NK-92 (cell line): ENCODE data around the gene GLRA1.
"Not testable (repeated sequence)": the region's sequence is repeated elsewhere in the genome, so short reads cannot be mapped to it uniquely, and the experiment has no call there.

Experiments
- DNase-seq: peaks from one replicate; lab custom pipeline; 2025; ENCODE audit not compliant: unreplicated experiment; lab: John Stamatoyannopoulos, UW

The GLRA1 gene

GRCh38 chr5:151820271-151820670 is 104.4 kb downstream of the GLRA1 start:
- DNase-seq: no peak

DNA sequence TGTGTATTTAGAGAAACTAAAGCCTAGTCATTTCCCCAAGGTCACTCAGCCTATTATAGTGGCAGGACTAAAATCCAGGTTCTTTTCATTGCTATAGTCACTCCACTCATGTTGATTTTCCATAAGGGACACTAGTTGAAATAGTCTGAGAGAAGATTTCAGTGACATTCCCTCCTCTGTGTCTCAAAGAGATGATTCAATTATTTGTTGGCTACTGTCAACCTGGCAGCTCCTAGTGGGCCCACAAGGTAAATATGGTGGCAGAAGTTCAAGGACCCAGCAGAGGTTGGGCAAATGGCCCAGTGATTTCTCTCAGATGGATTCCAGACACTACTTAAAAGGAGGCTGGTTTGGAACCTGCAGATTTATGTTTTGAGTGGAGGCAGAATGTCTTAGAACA is 104.8 kb downstream of the GLRA1 start:
- no peak for DNase-seq

DNA sequence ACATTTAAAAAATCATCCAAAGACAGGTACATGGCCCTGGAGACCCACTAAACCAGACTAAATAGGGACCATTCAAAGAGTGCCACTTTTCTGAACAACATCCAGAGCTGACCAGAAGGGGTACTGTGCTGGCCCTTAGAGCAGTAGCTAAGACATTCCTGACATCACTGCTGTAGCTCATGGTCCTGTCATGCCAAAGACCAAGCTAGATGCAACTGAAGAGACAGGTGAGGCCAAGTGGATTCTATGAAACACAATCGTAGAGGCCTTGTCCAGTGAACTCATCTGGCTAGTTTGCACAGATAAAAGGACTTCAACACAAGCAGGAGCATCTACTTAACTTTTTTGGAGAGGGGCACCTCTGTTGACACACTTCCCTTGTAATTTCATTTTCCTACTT is 109.6 kb downstream of the GLRA1 start:
- no peak for DNase-seq

GRCh38 chr5:151812757-151813309 is 111.8 kb downstream of the GLRA1 start:
- no peak for DNase-seq

GRCh38 chr5:151811593-151812321 is 112.9 kb downstream of the GLRA1 start:
- DNase-seq: no peak

DNA sequence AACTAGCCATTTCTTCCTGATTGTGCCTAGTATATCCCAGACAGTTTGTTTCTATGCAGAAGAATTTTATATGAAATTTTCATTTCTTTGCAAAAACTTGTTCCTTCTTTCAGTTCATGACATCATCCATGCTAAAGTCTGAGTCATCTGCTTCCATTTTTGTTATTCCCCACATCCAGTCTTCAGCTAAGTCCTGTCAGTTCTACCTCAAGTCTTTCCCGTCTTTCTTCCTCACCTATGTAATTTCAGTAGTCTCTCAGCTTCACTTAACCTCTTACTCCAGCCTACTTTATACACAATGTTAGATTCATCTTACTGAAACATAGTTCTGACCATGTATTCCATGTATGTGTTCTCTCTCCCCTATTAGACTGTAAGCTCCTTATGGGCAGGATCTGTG is 113.8 kb downstream of the GLRA1 start:
- DNase-seq: no peak

GRCh38 chr5:151810449-151810848 is 114.2 kb downstream of the GLRA1 start:
- no peak for DNase-seq

GRCh38 chr5:151808451-151809169 is 116.0 kb downstream of the GLRA1 start:
- no peak for DNase-seq

- no peak for DNase-seq
Measured at GRCh38 chr5:151805414-151806223, 119.0 kb downstream of the GLRA1 start.

GRCh38 chr5:151800532-151800931 is 124.1 kb downstream of the GLRA1 start:
- DNase-seq: no peak

DNA sequence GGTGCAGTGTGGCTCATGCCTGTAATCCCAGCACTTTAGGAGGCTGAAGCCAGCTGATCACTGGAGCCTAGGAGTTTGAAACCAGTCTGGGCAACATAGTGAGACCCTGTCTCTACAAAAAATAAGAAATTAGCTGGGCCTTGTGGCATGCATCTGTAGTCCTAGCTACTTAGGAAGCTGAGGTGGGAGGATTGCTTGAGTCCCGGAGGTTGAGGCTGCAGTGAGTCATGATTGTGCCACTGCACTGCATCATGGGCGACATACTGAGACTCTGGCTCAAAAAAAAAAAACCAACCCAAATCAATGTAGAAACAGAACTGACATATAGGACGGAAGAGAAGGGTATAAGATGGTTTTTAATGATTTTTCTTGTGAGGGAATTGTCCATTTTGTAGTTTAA is 125.2 kb downstream of the GLRA1 start:
- no peak for DNase-seq

DNA sequence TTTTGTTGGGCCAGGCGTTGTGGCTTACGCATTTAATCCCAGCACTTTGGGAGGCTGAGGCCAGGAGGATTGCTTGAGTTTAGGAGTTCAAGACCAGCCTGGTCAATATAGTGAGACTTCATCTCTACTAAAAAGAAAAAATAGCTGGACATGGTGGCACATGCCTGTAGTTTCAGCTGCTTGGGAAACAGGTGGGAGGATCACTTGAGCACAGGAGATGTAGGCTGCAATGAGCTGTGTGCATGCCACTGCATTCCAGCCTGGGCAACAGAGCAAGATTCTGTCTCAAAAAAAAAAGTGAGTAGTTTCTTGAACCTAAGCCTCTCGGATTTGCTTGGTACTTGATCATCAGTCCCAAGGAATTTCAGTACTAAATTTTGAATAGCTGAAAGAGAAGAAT is 126.0 kb downstream of the GLRA1 start:
- DNase-seq: no peak

DNA sequence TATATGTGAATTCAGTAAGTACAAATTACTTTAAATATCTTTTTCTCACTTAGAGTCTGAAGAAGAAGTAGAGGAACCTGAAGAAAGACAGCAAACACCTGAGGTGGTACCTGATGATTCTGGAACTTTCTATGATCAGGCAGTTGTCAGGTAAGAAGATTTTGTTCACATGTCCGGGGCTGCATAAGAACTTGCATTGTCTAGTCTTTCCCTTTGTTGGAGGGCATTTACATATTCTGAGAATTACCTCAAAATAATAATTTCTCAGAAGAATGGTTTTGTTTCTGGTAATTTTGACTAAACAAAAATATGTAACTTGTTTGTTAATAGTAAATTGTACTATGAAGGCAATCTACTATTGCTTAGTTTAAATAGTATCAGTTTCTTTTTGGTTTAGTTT is 129.2 kb downstream of the GLRA1 start:
- no peak for DNase-seq

- DNase-seq: no peak
Measured at GRCh38 chr5:151793358-151793757, 131.3 kb downstream of the GLRA1 start.

DNA sequence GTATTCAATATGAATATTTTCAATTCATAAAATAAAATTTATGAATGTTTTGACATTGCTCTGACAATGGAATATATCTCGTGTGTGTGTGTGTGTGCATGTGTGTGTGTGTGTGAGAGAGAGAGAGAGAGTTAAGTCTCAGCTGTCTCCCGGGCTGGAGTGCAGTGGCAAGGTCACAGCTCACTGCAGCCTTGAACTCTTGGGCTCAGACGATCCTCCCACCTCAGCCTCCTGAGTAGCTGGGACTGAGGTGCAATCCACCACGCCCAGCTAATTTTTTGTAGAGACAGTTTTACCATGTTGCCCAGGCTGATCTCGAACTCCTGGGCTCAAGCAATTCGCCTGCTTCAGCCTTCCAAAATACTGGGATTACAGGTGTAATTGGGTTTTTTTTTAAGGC is 136.8 kb downstream of the GLRA1 start:
- no peak for DNase-seq

DNA sequence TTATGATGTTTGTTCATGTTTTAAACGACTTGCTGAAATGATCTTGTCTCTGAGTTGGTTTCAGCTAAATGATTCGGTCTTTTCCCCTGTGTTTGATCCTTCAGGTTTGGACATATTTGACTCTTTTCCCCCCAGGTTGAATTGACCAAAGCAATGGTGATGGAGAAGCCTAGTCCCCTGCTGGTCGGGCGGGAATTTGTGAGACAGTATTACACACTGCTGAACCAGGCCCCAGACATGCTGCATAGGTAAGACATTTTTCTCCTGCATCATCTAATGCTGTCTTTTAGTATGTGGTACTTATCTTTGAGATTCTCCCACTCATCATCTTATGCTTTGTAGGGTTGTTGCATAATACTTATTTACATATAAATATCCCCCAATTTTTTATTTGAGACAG is 138.2 kb downstream of the GLRA1 start:
- no peak for DNase-seq

- no peak for DNase-seq
Measured at GRCh38 chr5:151784141-151784540, 140.5 kb downstream of the GLRA1 start.

GRCh38 chr5:151783664-151784063 is 141.0 kb downstream of the GLRA1 start:
- DNase-seq: not testable (repeated sequence)

- DNase-seq: no peak
Measured at GRCh38 chr5:151781201-151781600, 143.4 kb downstream of the GLRA1 start.

- no peak for DNase-seq
Measured at GRCh38 chr5:151780348-151780747, 144.3 kb downstream of the GLRA1 start.

DNA sequence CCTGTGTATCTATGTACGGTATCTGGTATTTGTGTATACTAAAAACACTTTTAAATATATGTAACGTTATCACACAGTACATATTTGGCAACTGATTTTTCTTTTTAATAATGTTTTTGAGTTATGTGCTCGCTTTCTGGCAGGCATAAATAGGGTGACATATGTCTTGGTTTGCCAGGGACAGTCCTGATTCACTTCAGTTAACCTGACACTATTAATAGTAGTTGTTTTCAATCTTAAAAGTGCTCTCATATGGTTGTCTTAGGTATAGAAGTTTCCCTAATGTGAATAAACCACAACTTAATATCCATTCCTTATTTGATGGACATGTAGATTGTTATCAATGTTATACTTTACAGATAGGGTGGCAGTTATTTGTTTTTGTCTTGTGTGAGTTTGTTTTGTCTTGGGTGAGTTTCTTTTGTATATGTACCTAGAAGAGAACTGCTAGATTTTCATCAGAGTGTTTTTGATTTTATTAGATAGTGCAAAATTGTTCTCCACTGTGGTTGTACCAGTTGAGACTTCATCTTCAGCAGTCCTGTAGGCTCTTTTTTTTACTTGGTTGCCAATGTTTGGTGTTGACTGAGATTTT is 145.0 kb downstream of the GLRA1 start:
- DNase-seq: no peak
